LNCaP clone FGC (cell line): ENCODE data around the gene TMEM79.

ENCODE experiments used
- DNase-seq: peaks from one replicate; pipeline ENCODE4 v3.0.0-alpha.2; 2011; ENCODE audit warnings: low read depth
- H3K4me3 ChIP-seq: 2 replicates; pipeline ENCODE4 v1.5.1; 2011; ENCODE audit warnings: mild to moderate bottlenecking, low read depth, low read length, control low read depth
- CTCF ChIP-seq: IDR thresholded peaks from 2 replicates; pipeline ENCODE4 v1.5.1; 2012; ENCODE audit warnings: mild to moderate bottlenecking; ENCODE audit not compliant: control insufficient read depth, insufficient read depth; ENCODE audit errors: extremely low read depth

Gene TMEM79

GRCh38 chr1:156249593-156249992 is 34.5 kb upstream of the TMEM79 start:
- TF ChIP-seq CTCF, result no peak
- no peak for DNase-seq
- H3K4me3 ChIP-seq, result no peak overlapping the region

DNA sequence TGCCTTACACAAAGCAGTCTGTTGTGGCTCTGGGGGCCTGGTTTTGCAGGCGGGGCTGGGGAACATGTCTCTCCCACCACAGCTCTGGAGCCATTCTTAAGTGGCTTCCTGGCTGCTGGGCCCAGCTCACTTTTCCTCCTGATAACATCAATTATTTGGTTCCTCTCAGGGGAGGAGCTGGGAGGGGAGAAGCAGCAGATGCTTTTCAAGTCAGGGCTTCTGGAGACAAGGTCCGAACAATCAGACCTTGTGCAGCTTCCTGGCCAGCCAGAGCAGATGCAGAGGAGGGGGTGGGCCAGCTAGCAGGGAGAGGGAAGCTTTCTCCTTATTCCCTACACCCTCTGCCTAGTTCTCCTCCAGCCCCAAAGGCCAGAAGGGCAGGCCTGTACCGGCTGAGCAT is 32.6 kb upstream of the TMEM79 start:
- H3K4me3 ChIP-seq, result no peak overlapping the region
- no peak for DNase-seq
- TF ChIP-seq CTCF, result no peak

GRCh38 chr1:156253634-156254033 is 30.5 kb upstream of the TMEM79 start:
- no peak overlapping the region for H3K4me3 ChIP-seq
- TF ChIP-seq CTCF, result no peak
- no peak for DNase-seq

DNA sequence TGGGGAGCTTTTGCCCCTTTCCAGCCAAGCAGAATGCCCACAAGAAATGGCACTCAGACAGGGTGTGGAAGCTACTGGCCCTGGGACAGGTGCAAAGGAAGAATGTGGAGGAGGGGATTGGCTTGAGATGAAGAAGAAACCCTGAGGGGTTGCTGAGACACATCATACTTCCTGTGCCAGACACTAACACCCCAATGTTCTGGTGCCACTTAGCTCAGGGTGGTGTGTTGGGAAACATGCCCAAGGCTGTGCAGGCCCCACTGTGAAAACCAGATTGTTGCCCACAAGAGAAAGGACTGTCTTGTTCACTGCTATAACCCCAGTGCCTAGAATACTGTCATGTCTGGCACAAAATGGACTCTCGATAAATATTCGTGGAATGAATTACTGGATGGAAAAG is 26.4 kb upstream of the TMEM79 start:
- no peak for TF ChIP-seq CTCF
- no peak for DNase-seq
- no peak overlapping the region for H3K4me3 ChIP-seq

DNA sequence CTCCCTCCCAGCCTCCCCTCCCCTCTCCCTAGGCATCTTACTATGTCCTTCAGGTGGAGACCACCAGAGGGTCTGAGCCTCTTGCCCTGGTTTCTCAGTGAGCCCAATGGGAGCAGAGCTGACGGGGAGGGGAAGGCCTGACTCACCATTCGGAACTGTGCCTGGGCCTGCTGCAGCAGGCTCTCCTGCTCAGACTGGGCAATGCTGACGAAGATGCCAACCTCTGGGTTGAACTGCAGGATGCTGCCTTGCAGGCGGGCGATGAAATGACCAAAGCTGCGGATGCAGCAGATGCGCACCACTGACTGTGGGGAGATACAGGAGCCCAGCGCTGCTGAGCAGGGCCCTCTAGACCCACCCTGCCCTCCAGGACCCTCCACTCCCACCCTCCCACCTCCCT is 25.3 kb upstream of the TMEM79 start:
- H3K4me3 ChIP-seq, result no peak overlapping the region
- no peak for TF ChIP-seq CTCF
- no peak for DNase-seq

- no peak for DNase-seq
- TF ChIP-seq CTCF, result no peak
- H3K4me3 ChIP-seq, result no peak overlapping the region
These were observed 24.3 kb upstream of the TMEM79 start for GRCh38 chr1:156259805-156260204.

- DNase-seq, result no peak
- TF ChIP-seq CTCF, result no peak
- H3K4me3 ChIP-seq, result no peak overlapping the region
These were observed 23.2 kb upstream of the TMEM79 start for GRCh38 chr1:156260896-156261295.
